ENCODE results near the gene NTRK3. TPM values are rescaled to one million over a fixed set of nuclear protein-coding genes. Genes with fewer than 3 reads are reported as not detected.

The NTRK3 gene
- total and polyA plus RNA-seq, 2 of the 8 experiments (the other 6 are each of a cell fraction or from before 2014, with no cell fraction given) = 4.5 to 6.8 TPM

- TF ChIP-seq CHD7 (IDR thresholded peaks at IDR 0.05; ENCODE audit: insufficient replicate concordance, low read length) = no peak
- TF ChIP-seq TBP (IDR thresholded peaks at IDR 0.05; ENCODE audit: low read depth, low read length) = no peak
- no peak for TF ChIP-seq CHD2 (IDR thresholded peaks at IDR 0.05; ENCODE audit: low read length)
- no peak for TF ChIP-seq E2F6 (IDR thresholded peaks at IDR 0.05)
- TF ChIP-seq PHF8 (conservative IDR thresholded peaks at IDR 0.05; ENCODE audit: low read depth, low read length) = no peak
- TF ChIP-seq BACH1 (IDR thresholded peaks at IDR 0.05; ENCODE audit: low read length) = no peak
- TF ChIP-seq NANOG (IDR thresholded peaks at IDR 0.05; ENCODE audit: insufficient read depth, low read depth, low read length, poor library complexity, severe bottlenecking) = no peak
- TF ChIP-seq SP2 (IDR thresholded peaks at IDR 0.05; ENCODE audit: low read length) = no peak
- TF ChIP-seq BRCA1 (IDR thresholded peaks at IDR 0.05; ENCODE audit: low read depth, low read length) = no peak
- TF ChIP-seq RFX5 (IDR thresholded peaks at IDR 0.05; ENCODE audit: borderline replicate concordance, low read depth, low read length) = no peak
- TF ChIP-seq ZNF274 (IDR thresholded peaks at IDR 0.05; ENCODE audit: borderline replicate concordance, extremely low read depth, low read length) = no peak
- TF ChIP-seq JUND (IDR thresholded peaks at IDR 0.05; ENCODE audit: low read length) = no peak
Measured at GRCh38 chr15:87816016-87816415, 440.5 kb downstream of the NTRK3 start (continued).
